Activated CD4-positive, CD25-positive, alpha-beta regulatory T cell (primary cell): ENCODE data around the gene CRISPLD2.

Experiments used
- DNase-seq, 4 experiments: peaks; one replicate each; lab custom pipeline; 2025; lab: John Stamatoyannopoulos, UW

CRISPLD2 gene

DNA sequence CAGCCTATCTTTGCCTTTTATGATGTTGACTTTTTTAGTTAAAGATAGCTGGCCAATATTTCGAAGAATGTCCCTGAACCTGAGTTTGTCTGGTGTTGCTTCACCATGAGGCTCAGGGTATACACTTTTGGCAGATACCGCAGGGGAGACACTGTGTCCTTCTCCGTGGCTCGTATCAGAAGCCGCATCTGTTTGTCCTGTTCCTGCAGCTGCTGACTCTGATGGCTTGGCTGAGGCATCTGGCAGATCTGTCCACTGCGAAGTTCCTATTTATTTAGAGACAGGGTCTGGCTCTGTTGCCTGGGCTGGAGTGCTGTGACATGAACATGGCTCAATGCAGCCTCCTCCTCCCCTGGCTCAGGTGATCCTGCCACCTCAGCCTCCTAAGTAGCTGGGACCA lies 93.5 kb downstream of the CRISPLD2 start:
- DNase-seq: no peak

DNA sequence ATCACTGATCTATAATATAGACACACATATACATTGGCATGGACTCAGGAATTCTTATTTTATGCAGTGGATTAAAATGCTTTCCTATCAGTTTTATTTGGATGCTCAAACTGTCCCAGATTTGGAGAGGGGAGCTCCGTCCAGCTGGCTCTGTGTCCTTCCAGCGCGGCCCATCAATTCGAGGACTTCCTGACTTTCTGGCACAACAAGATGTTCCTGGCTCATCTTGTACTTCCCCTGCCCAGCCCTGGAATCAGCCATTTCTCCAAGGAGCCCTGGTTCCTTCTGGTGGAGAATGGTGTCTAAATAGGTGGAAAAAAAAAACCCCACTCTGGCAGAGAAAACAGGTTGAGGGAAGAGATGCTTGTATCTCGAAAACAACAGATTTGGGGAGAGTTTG lies 94.5 kb downstream of the CRISPLD2 start:
- no peak for DNase-seq

DNA sequence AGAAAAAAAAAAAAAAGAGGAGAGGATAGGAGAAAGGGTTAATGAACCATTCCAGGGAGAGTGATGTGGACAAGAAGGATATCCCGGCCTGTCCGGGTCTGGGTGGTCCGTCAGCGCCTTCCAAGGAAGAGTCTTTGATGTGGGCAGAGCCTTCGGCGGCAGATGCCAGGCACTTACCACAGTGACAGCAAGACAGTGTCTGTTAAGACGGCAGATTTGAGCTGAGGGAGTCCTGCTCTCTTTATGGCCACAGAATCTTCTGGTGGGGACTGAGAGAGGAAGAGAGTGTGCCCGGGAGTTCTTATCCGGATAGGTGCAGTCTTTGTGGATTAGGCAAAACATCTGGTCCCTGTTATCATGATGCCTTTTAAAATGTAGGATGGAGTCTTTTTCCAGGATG lies 96.4 kb downstream of the CRISPLD2 start:
- no peak for DNase-seq

DNA sequence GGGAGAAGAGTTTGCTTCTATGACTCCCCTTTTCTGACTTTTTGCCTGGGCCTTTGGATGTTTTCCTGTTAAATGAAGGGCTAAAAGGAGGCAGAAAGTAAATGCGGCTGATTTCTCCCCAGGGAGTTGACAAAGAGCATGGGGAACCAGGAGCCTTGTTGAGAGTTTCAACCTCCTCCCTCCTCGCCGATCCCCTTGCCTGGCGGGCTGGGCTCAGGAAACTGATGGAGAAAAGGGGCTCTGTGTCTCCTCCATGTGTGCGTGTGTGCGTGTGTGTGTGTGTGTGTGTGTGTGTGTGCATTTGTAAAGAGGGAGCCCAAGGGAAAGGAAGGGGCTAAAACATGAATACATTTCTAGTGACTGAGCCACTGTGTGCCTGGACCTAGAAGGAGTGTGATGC lies 97.1 kb downstream of the CRISPLD2 start:
- DNase-seq: no peak

DNA sequence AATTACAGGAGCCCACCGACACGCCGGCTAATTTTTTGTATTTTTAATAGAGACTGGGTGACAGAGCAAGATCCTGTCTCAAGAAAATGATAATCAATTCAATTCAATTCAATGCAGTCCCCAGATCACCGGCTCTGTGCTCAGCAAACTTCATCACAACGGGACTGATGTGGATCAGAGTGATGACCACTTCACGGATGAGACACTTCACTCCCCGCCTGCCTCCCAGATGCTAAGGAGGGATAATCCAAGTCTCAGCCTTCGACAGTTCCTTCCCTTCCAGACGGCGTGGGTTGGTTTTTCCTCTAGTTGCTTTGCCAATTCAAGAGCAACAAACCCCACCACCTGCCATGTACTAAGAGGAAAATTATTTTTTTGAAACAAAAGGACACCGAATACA lies 97.7 kb downstream of the CRISPLD2 start:
- no peak for DNase-seq

DNA sequence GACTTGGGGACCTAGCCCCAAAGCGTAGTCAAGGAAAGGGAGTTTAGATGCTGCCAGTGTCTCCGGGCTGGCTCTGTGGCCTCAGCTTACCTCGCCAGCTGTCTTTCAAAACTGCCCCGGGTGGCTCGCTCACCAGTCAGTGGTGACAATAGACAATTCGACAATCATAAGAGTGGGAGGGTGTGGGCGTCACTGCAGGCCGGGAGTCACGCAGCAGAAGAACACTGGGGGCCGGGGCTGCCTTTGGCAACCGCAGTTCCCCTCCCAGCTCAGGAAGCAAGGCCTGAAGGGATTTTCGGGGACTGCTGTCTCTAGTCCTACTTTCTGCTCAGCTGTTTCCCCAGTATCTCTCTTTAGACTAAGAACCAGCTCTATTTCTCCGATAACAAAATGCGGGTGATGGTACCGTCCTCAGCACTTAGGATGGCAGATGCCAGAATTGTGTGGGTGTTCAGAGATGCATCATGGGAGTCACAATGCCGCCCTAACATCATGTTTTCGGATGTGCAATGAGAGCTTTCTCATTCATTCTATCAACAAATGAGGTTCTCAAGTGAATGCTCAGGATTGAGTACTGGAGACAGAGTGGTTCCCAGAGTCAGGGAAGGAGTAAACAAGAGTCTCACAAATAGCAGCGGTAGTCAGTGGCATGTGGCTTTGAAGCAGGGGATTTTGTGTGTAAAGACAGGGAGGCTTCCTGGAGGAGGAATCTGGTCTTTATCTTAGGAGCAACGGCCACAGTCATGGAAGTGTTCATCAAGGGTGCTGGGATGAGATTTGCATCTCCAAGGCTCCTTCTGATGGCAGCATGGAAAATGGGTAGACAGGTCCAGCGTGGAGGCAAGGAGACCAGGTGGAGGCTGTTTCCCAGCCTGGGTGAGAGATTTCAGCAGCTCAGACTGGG lies 98.5 kb downstream of the CRISPLD2 start:
- no peak for DNase-seq

DNA sequence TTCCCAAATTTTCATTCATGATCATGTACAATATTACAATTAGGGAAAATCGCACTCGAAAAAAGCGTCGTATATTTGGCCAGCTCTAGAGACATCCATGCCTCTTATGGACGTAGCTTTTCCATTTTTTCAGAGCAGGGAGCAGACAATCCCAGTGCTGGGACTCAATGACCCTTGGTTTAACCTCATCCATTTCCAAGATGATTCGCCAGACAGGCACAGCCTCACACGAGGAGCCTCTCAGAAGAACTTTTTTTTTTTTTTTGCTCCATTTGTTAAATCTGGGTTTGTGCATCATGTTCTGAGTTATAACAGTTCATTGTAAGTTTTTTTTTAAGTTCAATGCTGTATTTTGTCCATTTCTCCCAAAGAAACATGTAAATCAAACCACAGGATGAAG lies 99.5 kb downstream of the CRISPLD2 start:
- DNase-seq: no peak

DNA sequence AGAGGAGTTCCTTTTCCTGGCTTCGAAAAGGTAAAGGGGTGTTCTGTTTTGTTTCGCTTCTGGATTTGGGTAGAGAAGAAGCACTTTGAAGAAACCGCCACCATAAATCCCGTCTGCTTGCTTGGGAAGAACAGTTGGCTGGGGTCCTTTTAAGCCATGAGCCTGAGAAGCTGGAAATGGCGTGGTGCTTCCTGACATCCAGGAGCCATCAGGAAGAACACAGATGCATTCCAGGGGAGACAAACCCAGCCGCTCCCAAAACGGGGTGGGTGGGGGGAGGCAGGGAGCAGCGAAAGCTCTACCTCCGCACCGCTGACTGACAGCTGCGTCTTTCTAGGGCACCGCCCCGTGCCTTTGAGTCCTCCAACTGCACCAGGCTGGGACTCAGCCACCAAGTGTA lies 99.9 kb downstream of the CRISPLD2 start:
- no peak for DNase-seq

DNA sequence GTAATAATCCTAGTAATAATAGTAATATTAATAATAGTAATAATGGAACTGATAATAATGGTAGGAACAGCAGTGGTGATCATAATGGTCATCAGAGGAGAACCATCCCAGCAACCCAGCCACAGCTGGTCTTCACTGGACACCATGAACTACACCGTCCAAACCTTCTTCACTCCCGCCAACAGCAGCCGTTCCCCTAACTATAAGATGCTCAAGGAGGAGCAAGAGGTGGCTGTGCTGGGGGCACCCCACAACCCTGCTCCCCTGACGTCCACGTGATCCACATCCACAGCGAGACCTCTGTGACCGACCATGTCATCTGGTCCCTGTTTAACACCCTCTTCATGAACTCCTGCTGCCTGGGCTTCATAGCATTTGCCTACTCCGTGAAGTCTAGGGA lies 100.5 kb downstream of the CRISPLD2 start:
- DNase-seq: no peak

DNA sequence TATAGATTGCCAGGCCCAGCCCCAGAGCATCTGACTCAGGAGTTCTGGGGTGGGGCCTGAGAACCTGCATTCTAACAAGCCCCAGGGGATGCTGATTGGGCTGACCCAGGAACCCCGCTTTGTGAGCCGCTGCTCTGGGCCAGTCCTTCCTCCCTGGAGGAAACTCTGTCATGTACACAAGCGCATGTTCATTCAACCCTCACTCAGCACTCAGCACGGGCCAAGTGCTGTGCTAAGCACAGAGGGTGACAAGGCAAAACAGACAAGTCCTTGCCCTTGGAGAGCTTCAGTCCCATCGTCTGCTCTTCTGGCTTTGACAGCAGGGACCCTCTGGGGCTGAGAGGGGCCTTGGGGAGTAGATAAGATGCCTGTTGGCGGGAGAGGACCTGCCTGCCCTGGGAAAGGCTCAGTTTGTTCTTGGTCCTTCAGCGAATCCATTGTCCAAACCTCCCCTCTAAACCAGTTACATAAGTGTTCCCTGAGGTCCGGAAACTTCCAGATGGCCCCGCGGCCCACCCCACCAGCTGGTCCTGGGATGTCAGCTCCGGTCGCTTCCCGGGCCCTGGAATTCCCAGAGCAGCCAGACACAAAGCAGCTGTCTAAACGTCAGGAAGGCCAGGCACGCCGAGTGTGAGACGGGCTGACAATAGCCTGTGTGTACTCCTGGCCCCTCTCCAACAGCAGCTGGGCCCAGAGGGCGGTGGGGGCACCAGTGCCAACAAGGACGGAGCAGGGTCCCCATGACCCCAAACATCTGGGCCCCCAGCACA lies 102.8 kb downstream of the CRISPLD2 start:
- no peak for DNase-seq

DNA sequence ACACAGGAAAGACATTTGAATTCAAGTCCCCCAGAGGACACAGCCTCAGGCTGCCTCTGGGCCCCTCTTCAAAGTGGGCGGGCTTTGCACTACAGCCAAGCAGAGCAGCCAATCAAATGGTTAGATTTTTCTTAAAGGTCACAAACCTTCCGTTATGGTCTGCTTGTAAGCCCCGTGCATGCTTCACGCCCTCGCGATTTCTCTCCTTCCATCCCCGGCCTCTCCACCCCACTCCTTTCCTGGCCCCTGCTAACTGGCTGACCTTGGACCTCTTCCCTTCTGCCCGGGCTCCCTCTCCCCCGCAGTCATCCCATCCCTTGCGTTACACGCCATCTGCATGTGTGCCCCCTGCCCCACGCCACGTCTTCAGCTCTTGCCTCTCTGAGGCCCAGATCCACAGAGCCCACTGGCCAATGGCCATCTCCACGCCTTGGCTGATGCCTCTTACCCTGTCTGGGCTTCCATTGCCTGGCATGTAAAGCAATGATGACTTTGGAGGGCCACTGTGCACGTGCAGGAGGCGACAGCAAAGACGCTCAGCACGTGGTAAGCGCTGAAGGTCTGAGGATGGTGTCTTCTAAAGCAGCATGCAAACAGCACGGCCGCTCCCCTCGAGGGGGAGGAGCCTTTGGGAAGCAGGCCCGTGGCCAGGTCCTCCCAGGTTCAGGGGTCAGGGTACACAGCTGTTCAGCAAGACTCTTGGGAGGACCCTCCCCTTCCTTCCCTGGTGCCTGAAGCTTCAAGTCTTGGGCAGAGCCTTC lies 104.7 kb downstream of the CRISPLD2 start:
- no peak for DNase-seq

DNA sequence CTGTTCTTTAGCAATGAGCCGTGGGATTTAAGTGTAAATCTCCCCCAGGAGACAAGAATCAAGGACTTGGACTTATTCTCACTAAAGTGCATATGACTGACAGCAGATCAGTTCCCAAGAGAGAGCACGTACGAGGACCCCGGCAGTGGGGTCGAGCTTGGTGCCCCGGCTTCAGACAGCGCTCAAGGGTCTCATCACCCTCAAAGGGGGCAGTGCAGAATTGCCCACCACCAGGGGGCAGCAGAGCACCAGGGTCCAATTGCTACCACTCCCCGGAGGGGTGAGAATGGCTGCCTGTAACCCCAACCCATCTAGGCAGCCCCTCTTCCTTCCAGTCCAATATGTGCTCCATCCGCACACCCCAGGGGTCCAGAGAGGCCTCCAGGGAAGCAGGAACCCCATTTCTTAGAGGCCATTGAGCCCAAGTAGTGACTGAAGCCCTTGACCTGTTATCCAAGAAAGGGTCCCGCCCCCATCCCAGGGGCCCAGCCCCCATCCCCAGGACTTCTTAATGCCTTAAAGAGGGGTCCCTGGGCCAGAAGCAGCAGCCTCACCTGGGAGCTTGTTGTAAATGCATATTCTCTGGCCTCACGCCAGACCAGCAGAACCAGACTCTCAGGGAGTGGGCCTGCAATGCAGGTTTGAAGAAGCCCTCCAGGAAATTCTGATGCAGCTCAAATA lies 105.4 kb downstream of the CRISPLD2 start:
- DNase-seq: peak; percentile 25 to 58 (median 30)

DNA sequence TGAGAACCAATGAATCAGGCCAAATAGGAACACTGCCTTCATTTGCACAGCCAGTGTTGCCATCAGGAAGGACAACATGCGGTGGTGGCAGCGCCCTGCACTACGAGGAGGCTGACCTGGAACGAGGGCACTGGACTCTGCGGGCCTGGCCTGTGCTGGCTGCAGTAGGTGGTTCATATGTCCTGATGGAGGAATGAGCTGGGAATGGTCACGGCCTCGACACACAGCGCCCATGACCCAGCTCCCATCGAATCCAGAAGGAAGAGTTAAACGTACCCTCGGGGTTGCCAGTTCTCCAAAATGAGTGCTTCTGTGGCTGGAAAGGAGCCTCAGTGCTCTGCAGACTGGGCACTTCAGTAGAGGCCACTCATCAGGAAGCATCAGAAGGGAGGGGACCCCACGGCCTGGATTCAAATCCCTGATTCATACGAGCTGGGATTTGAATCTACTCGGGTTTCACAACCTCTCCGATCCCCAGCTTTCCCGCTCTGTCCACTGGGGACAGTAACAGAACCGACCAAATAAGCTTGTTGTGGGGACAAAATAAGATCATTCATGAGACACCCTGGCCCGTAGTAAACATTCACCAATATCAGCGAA lies 106.1 kb downstream of the CRISPLD2 start:
- DNase-seq: no peak

DNA sequence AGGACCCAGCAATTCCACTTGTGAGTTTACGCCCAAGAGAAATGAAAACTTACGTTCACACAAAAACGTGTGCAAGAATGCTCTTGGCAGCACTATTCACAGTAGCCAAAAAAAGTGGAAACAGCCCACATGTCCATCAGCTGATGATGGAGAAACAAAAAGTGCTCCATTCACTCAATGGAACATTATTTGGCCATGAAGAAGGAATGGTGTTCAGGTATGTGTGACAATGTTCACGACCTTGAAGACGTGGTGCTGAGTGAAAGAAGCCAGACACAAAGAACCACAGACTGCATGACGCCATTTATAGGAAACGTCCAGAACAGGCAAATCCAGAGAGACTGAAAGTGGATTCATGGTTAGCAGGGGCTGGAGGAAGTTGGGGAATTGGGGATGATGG lies 106.7 kb downstream of the CRISPLD2 start:
- no peak for DNase-seq

DNA sequence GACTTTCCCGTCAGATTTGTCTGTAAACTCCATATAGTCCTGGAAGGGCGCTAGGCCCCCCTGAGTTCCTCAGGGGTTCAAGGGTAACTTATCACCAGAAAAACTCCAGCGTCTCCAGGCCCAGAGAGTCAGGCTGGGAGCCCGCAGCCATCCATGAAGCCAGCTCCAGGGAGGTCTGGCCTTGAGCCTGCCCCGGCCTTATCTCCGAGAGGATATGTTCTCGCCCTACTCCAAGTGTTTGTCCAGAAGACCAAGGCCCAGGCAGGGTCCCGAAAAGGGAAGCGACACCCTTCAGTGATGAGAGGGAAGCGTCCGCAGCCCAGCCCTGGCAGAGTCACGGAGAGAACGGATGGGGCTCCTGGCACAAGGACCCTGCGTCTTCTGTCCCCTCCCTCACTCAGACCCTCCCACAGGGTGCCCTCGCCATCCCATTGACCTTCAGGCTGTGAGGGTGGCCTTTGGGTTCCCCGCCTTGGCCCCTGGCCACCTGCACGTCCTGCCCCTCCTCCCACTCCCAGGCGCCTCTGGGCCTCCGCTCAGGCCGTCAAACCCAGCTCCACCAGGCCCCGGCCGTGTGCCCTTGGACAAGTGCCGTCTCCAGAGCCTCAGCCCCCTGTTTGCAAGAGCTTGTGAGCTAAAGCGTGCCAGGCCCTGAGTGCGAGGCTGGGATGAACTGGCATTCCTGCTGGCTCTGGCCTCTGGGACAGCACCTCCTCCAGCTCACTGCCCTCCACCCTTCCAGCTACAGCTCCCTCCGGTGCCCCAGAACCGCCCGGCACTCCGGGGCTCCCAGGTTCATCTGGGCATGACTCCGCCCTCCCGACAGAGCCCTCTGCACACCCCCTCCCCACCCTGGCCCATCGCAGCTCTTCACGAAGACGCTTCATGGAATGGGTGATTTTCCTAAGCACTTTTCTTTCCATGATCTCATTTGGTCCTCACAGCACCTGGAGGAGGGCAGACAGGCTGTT lies 108.1 kb downstream of the CRISPLD2 start:
- no peak for DNase-seq

DNA sequence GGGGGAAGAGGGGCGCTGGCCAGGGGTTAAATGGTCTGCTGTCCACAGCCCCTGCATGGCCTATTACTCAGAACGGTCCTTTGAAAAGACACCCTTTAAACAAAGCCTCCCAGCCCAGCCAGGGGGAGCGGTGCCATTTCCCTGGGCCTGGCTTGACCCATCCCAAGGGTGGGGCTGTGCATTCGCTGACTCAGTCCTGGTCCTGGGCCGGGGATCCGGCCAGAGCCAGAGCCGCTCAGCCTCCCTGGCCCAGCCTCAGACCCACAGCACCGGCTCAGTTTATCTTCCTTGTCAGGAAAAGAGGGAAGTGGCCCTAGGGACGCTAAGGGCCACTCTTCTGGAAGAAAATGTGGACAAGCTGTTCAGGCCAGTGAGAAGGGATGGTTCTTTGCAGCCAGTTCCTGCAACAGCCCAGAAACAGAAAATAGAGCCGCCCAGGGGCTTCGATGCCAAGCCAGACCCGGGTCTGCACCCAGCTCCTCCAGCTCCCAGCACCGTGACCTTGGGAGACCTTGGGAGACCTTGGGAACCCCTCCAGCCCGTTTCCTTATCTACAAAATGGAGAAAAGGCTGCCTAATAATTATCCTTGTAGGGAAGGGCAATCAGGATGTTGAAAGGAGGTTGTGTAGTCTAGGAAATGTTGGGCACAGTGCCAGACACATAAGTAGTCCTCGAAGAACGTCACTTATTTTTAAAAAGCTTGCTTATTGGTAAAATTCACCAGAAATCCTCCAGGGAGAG lies 109.1 kb downstream of the CRISPLD2 start:
- DNase-seq: no peak

DNA sequence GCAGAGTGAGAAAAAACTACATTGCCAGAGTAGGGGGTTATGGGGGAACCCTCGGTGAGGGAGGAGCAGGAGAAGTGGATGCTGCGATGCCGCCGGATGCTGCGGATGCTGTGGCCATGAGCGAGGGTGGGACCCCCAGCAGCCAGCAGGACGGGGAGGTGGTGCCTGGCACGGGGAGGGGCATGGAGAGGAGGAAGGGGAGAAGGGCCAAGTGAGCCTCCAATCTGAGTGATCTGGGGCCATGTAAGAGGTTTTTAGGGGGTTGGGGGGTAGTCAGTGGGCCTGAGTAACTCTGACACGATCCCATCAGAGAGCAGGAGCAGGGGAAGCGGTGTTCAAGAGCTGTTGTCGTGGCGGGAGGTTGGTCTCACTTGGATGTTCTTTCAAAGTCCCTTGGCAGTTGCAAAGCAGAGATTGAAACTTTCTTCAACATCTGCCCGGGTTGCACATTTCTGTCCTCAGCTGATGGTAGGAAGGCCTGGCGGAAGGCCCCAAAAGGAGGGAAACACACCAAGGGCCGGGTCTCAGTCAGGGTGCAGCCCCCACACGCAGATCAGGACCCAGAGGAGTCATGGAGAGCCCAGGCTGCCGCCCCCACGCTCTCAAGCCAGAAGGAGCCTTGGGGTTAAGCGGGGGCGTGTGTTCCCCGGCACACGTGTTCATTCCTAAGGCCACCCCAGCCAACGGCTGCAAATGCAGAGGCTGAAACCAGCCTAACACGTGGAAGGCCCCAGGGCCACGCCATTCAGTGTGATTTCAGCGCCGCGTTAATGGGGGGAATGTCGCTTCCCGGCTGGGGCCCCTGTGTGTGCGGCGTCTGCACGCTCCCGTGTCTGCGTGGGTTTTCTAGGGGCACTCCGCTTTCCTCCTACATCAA lies 109.9 kb downstream of the CRISPLD2 start:
- DNase-seq: no peak

DNA sequence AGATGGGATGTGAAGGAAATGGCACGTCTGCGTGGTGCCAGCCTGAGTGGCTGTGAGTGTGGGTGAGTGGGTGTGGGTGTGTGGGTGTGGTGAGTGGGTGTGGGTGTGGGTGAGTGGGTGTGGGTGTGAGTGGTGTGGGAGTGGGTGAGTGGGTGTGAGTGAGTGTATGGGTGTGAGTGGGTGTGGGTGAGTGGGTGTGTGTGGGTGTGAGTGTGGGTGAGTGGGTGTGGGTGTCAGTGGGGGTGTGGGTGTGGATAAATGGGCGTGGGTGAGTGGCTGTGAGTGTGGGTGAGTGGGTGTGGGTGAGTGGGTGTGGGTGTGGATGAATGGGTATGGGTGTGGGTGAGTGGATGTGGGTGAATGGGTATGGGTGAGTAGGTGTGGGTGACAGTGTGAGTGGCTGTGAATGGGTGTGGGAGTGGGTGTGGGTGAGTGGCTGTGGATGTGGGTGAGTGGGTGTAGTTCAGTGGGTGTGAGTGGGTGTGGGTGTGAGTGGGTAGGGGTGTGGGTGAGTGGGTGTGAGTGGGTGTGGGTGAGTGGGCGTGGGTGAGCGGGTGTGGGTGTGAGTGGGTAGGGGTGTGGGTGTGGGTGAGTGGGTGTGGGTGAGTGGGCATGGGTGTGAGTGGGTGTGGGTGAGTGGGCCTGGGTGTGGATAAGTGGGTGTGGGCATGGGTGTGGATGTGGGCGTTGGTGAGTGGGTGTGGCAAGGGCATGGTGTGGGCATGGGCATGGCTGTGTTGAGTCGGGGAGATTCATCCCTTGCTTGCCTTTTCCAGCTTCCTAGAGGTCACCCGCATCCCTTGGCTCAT lies 110.7 kb downstream of the CRISPLD2 start:
- DNase-seq: no peak
